HL-60 (cell line): ENCODE results near the gene SMIM44.

Experiments
- DNase-seq, 2 experiments: peaks; one replicate each; pipeline ENCODE4 v3.0.0-alpha.2; 2010 to 2020; ENCODE audit warnings: low read depth in 1 of 2, low spot score in 1 of 2
- H3K27ac ChIP-seq: fragments of 250-450 bp; sonication (Bioruptor Pico); replicated peaks from 2 replicates; pipeline ENCODE4 v1.5.1; 2020; ENCODE audit warnings: mild to moderate bottlenecking, moderate library complexity
- H3K27me3 ChIP-seq: fragments of 250-450 bp; sonication (Bioruptor Pico); 2 replicates; pipeline ENCODE4 v1.5.1; 2021; ENCODE audit warnings: mild to moderate bottlenecking, moderate library complexity; ENCODE audit not compliant: insufficient read depth, poor library complexity, severe bottlenecking
- H3K4me3 ChIP-seq: replicated peaks from 2 replicates; pipeline ENCODE4 v1.5.1; 2011; ENCODE audit warnings: mild to moderate bottlenecking, control low read depth, low read length; ENCODE audit not compliant: insufficient read depth
- CTCF ChIP-seq: IDR thresholded peaks from one replicate; pipeline ENCODE4 v1.5.1; 2011; ENCODE audit warnings: low read length, control low read depth, inconsistent platforms; ENCODE audit not compliant: insufficient read depth
- GABPA ChIP-seq: IDR thresholded peaks from 2 replicates; pipeline ENCODE4 v1.6.1; 2012; ENCODE audit warnings: low read depth
- POLR2AphosphoS5 ChIP-seq: IDR thresholded peaks from 2 replicates; pipeline ENCODE4 v1.6.1; 2012; ENCODE audit warnings: low read depth
- REST ChIP-seq: IDR thresholded peaks from 2 replicates; pipeline ENCODE4 v1.6.1; 2012; ENCODE audit warnings: low read depth; ENCODE audit not compliant: insufficient replicate concordance
- SPI1 ChIP-seq: IDR thresholded peaks from 2 replicates; pipeline ENCODE4 v1.6.1; 2012; ENCODE audit warnings: low read depth, mild to moderate bottlenecking, borderline replicate concordance

Gene SMIM44

GRCh38 chr19:3492919-3493318, 9.7 kb upstream of the SMIM44 start:
- DNase-seq = no peak
- no peak overlapping the region for H3K27ac ChIP-seq
- no peak for TF ChIP-seq POLR2AphosphoS5
- TF ChIP-seq GABPA = no peak
- TF ChIP-seq SPI1 = no peak
- no peak for TF ChIP-seq CTCF
- no peak for TF ChIP-seq REST
- H3K4me3 ChIP-seq = no peak overlapping the region
- no peaks in the 10 kb centered on the region for H3K27me3 ChIP-seq

GRCh38 chr19:3492131-3492839, 9.0 kb upstream of the SMIM44 start:
- no peak for TF ChIP-seq REST
- TF ChIP-seq CTCF = no peak
- no peak for TF ChIP-seq POLR2AphosphoS5
- no peak for TF ChIP-seq SPI1
- TF ChIP-seq GABPA = no peak
- H3K4me3 ChIP-seq = no peak overlapping the region
- H3K27ac ChIP-seq = no peak overlapping the region
- no peaks in the 10 kb centered on the region for H3K27me3 ChIP-seq
- DNase-seq = no peak

GRCh38 chr19:3491396-3492119, 8.3 kb upstream of the SMIM44 start:
- Histone ChIP-seq H3K27ac (no peak overlapping the region), H3K27me3 (no peaks in the 10 kb centered on the region), H3K4me3 (no peak overlapping the region)
- TF ChIP-seq SPI1 (no peak), POLR2AphosphoS5 (no peak), CTCF (no peak), GABPA (no peak), REST (no peak)
- no peak for DNase-seq
